ENCODE data around the gene CXCL17.

The CXCL17 gene

DNA sequence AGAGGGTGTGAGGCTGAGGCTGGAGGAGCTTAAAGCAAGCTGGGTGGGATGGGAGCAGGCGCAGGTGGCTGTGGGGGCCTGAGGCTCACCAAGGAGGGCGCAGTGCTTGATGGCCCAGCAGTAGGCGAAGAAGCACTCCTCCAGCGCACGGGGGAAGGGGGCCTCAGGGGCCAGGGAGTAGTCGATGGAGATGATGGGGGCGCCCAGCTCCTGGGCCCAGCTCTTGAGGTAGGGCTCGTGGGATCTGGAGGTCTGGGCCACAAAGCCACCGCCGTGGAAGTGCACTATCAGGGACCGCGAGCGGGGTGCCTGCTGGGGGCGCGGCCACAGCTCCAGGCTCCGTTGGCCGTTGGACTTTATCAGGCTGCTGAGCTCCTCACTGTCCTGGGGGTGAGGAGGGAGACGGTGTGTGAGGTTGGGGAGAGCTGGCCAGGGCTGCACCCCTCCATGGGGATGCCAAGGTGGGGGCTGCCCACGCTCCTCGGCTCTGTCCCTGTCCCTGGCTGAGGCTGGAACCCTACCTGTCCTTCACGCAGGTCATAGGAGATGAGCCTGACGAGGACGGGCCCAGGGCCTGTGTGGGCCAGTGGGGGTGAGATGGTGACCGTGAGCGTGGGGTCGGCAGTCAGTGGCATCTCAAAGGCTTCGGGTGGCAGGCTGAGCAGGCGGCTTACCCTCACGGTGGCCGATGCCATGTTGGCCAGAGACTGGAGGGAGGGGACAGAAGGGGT is 35.5 kb downstream of the CXCL17 start:
- TF ChIP-seq POLR2AphosphoS5 (IDR thresholded peaks at IDR 0.05; ENCODE audit: low read depth) (no peak), GABPA (IDR thresholded peaks at IDR 0.05; ENCODE audit: low read depth) (no peak), SPI1 (IDR thresholded peaks at IDR 0.05; ENCODE audit: borderline replicate concordance, low read depth) (no peak)
- TF ChIP-seq, protein P1, sequence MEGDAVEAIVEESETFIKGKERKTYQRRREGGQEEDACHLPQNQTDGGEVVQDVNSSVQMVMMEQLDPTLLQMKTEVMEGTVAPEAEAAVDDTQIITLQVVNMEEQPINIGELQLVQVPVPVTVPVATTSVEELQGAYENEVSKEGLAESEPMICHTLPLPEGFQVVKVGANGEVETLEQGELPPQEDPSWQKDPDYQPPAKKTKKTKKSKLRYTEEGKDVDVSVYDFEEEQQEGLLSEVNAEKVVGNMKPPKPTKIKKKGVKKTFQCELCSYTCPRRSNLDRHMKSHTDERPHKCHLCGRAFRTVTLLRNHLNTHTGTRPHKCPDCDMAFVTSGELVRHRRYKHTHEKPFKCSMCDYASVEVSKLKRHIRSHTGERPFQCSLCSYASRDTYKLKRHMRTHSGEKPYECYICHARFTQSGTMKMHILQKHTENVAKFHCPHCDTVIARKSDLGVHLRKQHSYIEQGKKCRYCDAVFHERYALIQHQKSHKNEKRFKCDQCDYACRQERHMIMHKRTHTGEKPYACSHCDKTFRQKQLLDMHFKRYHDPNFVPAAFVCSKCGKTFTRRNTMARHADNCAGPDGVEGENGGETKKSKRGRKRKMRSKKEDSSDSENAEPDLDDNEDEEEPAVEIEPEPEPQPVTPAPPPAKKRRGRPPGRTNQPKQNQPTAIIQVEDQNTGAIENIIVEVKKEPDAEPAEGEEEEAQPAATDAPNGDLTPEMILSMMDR (IDR thresholded peaks at IDR 0.05; ENCODE audit: insufficient read depth, low read length): no peak
- TF ChIP-seq, protein P2, sequence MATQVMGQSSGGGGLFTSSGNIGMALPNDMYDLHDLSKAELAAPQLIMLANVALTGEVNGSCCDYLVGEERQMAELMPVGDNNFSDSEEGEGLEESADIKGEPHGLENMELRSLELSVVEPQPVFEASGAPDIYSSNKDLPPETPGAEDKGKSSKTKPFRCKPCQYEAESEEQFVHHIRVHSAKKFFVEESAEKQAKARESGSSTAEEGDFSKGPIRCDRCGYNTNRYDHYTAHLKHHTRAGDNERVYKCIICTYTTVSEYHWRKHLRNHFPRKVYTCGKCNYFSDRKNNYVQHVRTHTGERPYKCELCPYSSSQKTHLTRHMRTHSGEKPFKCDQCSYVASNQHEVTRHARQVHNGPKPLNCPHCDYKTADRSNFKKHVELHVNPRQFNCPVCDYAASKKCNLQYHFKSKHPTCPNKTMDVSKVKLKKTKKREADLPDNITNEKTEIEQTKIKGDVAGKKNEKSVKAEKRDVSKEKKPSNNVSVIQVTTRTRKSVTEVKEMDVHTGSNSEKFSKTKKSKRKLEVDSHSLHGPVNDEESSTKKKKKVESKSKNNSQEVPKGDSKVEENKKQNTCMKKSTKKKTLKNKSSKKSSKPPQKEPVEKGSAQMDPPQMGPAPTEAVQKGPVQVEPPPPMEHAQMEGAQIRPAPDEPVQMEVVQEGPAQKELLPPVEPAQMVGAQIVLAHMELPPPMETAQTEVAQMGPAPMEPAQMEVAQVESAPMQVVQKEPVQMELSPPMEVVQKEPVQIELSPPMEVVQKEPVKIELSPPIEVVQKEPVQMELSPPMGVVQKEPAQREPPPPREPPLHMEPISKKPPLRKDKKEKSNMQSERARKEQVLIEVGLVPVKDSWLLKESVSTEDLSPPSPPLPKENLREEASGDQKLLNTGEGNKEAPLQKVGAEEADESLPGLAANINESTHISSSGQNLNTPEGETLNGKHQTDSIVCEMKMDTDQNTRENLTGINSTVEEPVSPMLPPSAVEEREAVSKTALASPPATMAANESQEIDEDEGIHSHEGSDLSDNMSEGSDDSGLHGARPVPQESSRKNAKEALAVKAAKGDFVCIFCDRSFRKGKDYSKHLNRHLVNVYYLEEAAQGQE (IDR thresholded peaks at IDR 0.05; ENCODE audit: insufficient replicate concordance, low read depth): no peak
- Histone ChIP-seq H3K27me3 (ENCODE audit: insufficient read depth, poor library complexity, severe bottlenecking) (no peaks in the 10 kb centered on the region), H3K27ac (replicated peaks) (no peak overlapping the region), H3K4me3 (replicated peaks; ENCODE audit: insufficient read depth, low read length) (no peak overlapping the region)
- no peak for DNase-seq (ENCODE audit: low read depth in 1 of 2, low spot score in 1 of 2)

DNA sequence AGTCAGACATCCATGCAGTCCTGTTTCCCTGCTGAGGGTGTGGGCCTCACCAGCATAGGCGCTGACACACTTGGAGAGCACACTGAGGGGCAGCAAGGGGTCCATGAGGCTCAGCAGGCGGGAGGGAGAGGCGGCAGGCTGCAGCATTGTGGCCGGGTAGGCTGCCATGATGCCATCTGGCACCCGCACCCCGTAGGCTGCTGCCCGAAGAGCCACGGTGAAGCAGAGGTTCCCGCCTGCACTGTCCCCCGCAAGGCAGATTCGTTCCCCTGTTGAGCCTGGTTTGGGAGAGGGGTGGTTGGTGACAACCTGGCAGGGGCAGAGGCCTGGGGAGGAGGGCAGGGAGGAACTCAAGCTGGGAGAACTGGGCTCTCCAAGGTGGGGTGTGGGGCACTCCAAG is 36.6 kb downstream of the CXCL17 start:
- no peak for DNase-seq (ENCODE audit: low read depth in 1 of 2, low spot score in 1 of 2)
- no peaks in the 10 kb centered on the region for H3K27me3 ChIP-seq (ENCODE audit: insufficient read depth, poor library complexity, severe bottlenecking)
- no peak overlapping the region for H3K27ac ChIP-seq (replicated peaks)
- H3K4me3 ChIP-seq (replicated peaks; ENCODE audit: insufficient read depth, low read length): no peak overlapping the region
- TF ChIP-seq, protein P1 (IDR thresholded peaks at IDR 0.05; ENCODE audit: insufficient read depth, low read length): no peak
- no peak for TF ChIP-seq GABPA (IDR thresholded peaks at IDR 0.05; ENCODE audit: low read depth)
- TF ChIP-seq SPI1 (IDR thresholded peaks at IDR 0.05; ENCODE audit: borderline replicate concordance, low read depth): no peak

DNA sequence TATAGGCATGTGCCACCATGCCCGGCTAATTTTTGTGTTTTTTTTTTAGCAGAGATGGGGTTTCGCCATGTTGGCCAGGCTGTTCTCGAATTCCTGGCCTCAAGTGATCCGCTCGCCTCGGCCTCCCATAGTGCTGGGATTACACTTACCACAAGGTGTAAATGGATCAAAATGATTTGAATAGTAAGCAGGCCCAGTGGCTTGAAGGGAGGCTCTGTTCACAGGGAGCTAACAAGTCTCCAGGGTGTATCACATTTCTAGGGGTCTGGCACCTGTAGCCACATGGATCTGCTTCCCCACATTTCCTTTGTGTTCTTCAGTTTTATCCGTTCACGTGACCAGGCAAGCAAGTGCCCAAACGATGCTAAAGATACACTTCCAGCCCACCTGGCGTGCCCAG is 39.2 kb downstream of the CXCL17 start:
- TF ChIP-seq, protein P1 (IDR thresholded peaks at IDR 0.05; ENCODE audit: insufficient read depth, low read length): no peak
- TF ChIP-seq GABPA (IDR thresholded peaks at IDR 0.05; ENCODE audit: low read depth) (no peak), SPI1 (IDR thresholded peaks at IDR 0.05; ENCODE audit: borderline replicate concordance, low read depth) (no peak), POLR2AphosphoS5 (IDR thresholded peaks at IDR 0.05; ENCODE audit: low read depth) (no peak)
- TF ChIP-seq, protein P2 (IDR thresholded peaks at IDR 0.05; ENCODE audit: insufficient replicate concordance, low read depth): no peak
- Histone ChIP-seq H3K4me3 (replicated peaks; ENCODE audit: insufficient read depth, low read length) (no peak overlapping the region), H3K27ac (replicated peaks) (no peak overlapping the region), H3K27me3 (ENCODE audit: insufficient read depth, poor library complexity, severe bottlenecking) (no peaks in the 10 kb centered on the region)
- DNase-seq (ENCODE audit: low read depth in 1 of 2, low spot score in 1 of 2): no peak
